Measurements from ENCODE around the gene MARCHF10. TPM values are rescaled to one million over a fixed set of nuclear protein-coding genes. Genes with fewer than 3 reads are reported as not detected.

Gene MARCHF10
- total and polyA plus RNA-seq, 7 donors: 0.09 to 2.1 (median 0.71) TPM; not detected in 2

DNA sequence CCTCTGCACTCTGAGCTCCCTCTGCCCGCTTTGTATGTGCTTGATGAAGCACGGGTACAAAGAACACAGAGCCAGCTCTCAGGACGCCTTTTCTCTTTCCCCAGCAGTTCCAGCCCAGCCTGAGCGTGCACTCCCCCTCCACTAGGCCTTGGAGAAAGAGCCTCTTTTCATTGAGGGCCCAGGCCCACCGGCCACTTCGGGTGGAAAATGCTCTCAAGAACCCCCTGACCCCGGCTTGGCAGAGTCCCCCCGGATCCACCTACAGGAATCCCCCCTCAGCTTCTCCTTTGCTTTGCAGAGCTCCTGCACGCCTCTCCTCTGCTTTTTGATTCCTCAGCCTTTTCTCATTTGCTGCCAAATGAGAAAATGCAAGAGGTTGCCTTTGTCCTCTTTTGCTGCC is 150.4 kb downstream of the MARCHF10 start:
- Histone ChIP-seq H3K27me3 (peaks cover 0 to 4% (median 1%) of the 10 kb centered on the region in 3 donors), H3K9me3 (peaks cover 0 to 4% (median 1%) of the 10 kb centered on the region in 4 donors), H3K27ac (no peak overlapping the region), H3K36me3 (no peaks in the 10 kb centered on the region), H3K4me1 (peaks cover 0 to 20% (median 18%) of the 10 kb centered on the region in 4 donors), H3K4me3 (no peak overlapping the region)
- intact Hi-C loops (cut with DNase I): no loop called here
- peak; percentile 49 for DNase-seq
- TF ChIP-seq POLR2AphosphoS5 (IDR thresholded peaks at IDR 0.05) (no peak), EP300 (IDR thresholded peaks at IDR 0.05) (no peak), POLR2A (IDR thresholded peaks at IDR 0.05) (no peak)
- TF ChIP-seq, protein P1, sequence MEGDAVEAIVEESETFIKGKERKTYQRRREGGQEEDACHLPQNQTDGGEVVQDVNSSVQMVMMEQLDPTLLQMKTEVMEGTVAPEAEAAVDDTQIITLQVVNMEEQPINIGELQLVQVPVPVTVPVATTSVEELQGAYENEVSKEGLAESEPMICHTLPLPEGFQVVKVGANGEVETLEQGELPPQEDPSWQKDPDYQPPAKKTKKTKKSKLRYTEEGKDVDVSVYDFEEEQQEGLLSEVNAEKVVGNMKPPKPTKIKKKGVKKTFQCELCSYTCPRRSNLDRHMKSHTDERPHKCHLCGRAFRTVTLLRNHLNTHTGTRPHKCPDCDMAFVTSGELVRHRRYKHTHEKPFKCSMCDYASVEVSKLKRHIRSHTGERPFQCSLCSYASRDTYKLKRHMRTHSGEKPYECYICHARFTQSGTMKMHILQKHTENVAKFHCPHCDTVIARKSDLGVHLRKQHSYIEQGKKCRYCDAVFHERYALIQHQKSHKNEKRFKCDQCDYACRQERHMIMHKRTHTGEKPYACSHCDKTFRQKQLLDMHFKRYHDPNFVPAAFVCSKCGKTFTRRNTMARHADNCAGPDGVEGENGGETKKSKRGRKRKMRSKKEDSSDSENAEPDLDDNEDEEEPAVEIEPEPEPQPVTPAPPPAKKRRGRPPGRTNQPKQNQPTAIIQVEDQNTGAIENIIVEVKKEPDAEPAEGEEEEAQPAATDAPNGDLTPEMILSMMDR (IDR thresholded peaks at IDR 0.05): no peak
- 89 to 92% methylated on average over 9 of the region's 9 CpGs for WGBS, 2 donors

DNA sequence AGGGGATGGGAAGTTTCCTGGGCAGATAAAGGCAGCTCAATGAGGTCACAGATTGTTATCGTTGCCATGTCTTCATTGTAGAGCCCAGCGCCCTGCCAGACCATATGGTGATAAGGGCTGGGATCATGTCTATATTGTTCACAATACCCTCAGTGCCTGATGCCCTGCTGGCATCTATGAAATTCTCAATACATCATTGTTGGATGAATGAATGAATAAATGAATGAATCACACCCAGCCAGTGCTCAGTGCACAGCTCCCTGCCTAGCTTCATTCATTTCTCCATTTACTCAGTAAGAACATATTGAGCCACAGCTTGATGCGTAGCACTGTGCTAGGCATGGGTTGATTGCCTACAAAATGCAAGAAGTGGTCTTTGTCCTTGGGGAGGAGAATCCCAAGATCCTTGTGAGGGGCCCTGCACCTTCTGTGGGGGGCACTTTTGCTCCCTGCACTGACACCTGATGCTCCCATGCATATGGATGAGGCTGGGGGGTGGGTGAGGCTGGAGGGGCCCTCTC is 150.9 kb downstream of the MARCHF10 start:
- Histone ChIP-seq H3K9me3 (peaks cover 0 to 4% (median 1%) of the 10 kb centered on the region in 4 donors), H3K36me3 (no peaks in the 10 kb centered on the region), H3K4me1 (peaks cover 0 to 24% (median 23%) of the 10 kb centered on the region in 4 donors), H3K4me3 (no peak overlapping the region), H3K27ac (no peak overlapping the region), H3K27me3 (peaks cover 0 to 9% (median 6%) of the 10 kb centered on the region in 3 donors)
- WGBS, 2 donors: 93% methylated on average over 3 of the region's 3 CpGs
- intact Hi-C loops (cut with DNase I): no loop called here
- TF ChIP-seq POLR2AphosphoS5 (IDR thresholded peaks at IDR 0.05): no peak
- TF ChIP-seq, protein P1 (IDR thresholded peaks at IDR 0.05): no peak
- TF ChIP-seq EP300 (IDR thresholded peaks at IDR 0.05): no peak
- TF ChIP-seq POLR2A (IDR thresholded peaks at IDR 0.05): no peak
- DNase-seq: no peak

DNA sequence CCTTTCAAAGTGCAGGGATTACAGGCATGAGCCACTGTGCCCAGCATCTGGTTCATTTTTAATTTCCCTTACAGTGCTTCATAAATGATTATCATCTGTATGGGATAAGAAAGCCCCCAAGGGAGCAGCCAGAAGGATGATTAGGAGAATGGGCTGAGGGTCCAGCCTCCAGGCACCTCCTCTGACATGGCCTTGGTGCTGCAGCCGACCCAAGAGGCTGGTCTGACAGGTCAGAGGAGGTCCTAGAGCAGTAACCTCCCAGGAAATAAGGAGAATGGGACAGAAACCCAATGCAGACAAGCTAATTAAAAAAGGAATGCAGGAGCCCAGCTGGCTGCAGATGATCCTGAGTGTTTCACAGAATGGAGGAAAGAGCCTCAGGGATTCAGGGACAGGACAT is 151.7 kb downstream of the MARCHF10 start:
- peak; percentile 10 for DNase-seq
- TF ChIP-seq, protein P1 (IDR thresholded peaks at IDR 0.05): no peak
- TF ChIP-seq POLR2AphosphoS5 (IDR thresholded peaks at IDR 0.05): no peak
- no peak for TF ChIP-seq POLR2A (IDR thresholded peaks at IDR 0.05)
- TF ChIP-seq EP300 (IDR thresholded peaks at IDR 0.05): no peak

DNA sequence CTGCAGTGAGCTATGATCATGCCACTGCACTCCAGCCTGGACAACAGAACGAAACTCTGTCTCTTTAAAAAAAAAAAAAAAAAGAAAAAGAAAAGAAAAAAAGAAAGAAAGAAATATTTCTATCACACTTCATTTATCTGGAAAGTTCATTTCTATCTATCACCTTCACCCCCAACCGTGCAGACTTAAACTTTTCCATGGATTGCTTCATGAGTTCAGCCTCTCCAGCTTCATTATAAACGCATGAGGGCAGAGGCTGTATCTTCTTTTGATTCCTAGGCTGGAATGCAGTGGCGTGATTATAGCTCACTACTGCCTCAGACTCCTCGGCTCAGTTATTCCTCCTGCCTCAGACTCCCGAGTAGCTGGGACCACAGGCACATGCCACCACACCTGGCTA is 152.5 kb downstream of the MARCHF10 start:
- Histone ChIP-seq H3K4me1 (peaks cover 0 to 29% (median 26%) of the 10 kb centered on the region in 4 donors), H3K36me3 (no peaks in the 10 kb centered on the region), H3K27me3 (peaks cover 0 to 18% (median 17%) of the 10 kb centered on the region in 3 donors), H3K9me3 (peaks cover 0 to 4% (median 0%) of the 10 kb centered on the region in 4 donors), H3K27ac (no peak overlapping the region), H3K4me3 (no peak overlapping the region)
- intact Hi-C loops (cut with DNase I): no loop called here
- TF ChIP-seq, protein P1 (IDR thresholded peaks at IDR 0.05): no peak
- TF ChIP-seq POLR2A (IDR thresholded peaks at IDR 0.05) (no peak), EP300 (IDR thresholded peaks at IDR 0.05) (no peak)
- DNase-seq: no peak
- WGBS, 2 donors: 59 to 86% methylated on average over 6 of the region's 6 CpGs

More for the DNA sequence above, 151.7 kb downstream of the MARCHF10 start:
- Histone ChIP-seq H3K9me3 (peaks cover 0 to 4% (median 1%) of the 10 kb centered on the region in 4 donors), H3K36me3 (no peaks in the 10 kb centered on the region), H3K27me3 (peaks cover 0 to 16% (median 14%) of the 10 kb centered on the region in 3 donors), H3K4me1 (peaks cover 0 to 29% (median 26%) of the 10 kb centered on the region in 4 donors), H3K27ac (no peak overlapping the region), H3K4me3 (no peak overlapping the region)
- WGBS, 2 donors: 37 to 69% methylated on average over 1 of the region's 1 CpG
- intact Hi-C loops (cut with DNase I): no loop called here
